MM.1S (cell line): ENCODE data around the gene RPUSD2.

Experiments
- DNase-seq: peaks from one replicate; pipeline ENCODE4 v3.0.0-alpha.2; 2015
- H2AFZ ChIP-seq: fragments of 300-600 bp; sonication (generic); 2 replicates; pipeline ENCODE4 v1.6.0; 2016; ENCODE audit warnings: antibody characterized with exemption, low read length
- H3F3A ChIP-seq: fragments of 300-600 bp; sonication (generic); 2 replicates; pipeline ENCODE4 v1.6.1; 2016; ENCODE audit warnings: mild to moderate bottlenecking, antibody characterized with exemption, low read length, moderate library complexity, mixed read lengths; ENCODE audit not compliant: insufficient read depth
- H3K27ac ChIP-seq: fragments of 300-600 bp; sonication (generic); 2 replicates; pipeline ENCODE4 v1.5.1; 2016; ENCODE audit warnings: mild to moderate bottlenecking, low read length
- H3K27me3 ChIP-seq: fragments of 300-600 bp; sonication (generic); replicated peaks from 2 replicates; pipeline ENCODE4 v1.6.0; 2016; ENCODE audit warnings: low read length; ENCODE audit not compliant: insufficient read depth
- H3K36me3 ChIP-seq: fragments of 300-600 bp; sonication (generic); replicated peaks from 2 replicates; pipeline ENCODE4 v1.6.1; 2016; ENCODE audit warnings: mild to moderate bottlenecking, low read length, mixed read lengths; ENCODE audit not compliant: insufficient read depth
- H3K4me1 ChIP-seq: fragments of 300-600 bp; sonication (generic); 2 replicates; pipeline ENCODE4 v1.6.1; 2016; ENCODE audit warnings: low read length, mixed read lengths
- H3K4me2 ChIP-seq: fragments of 300-600 bp; sonication (generic); 2 replicates; pipeline ENCODE4 v1.6.0; 2016; ENCODE audit warnings: low read depth, low read length
- H3K4me3 ChIP-seq: fragments of 300-600 bp; sonication (generic); 2 replicates; pipeline ENCODE4 v1.5.1; 2016; ENCODE audit warnings: low read length, mixed read lengths
- H3K79me2 ChIP-seq: fragments of 300-600 bp; sonication (generic); 2 replicates; pipeline ENCODE4 v1.6.1; 2016; ENCODE audit warnings: mixed run types, low read length, mixed read lengths
- H3K9ac ChIP-seq: fragments of 300-600 bp; sonication (generic); 2 replicates; pipeline ENCODE4 v1.6.1; 2016; ENCODE audit warnings: low read length, mixed read lengths
- H3K9me2 ChIP-seq: fragments of 300-600 bp; sonication (generic); replicated peaks from 2 replicates; pipeline ENCODE4 v1.6.1; 2016; ENCODE audit warnings: mild to moderate bottlenecking, low read length, mixed read lengths; ENCODE audit not compliant: insufficient read depth
- H3K9me3 ChIP-seq: fragments of 300-600 bp; sonication (generic); replicated peaks from 2 replicates; pipeline ENCODE4 v1.6.1; 2016; ENCODE audit warnings: mild to moderate bottlenecking, low read length, mixed read lengths; ENCODE audit not compliant: insufficient read depth
- H4K20me1 ChIP-seq: fragments of 300-600 bp; sonication (generic); 2 replicates; pipeline ENCODE4 v1.6.1; 2016; ENCODE audit warnings: mild to moderate bottlenecking, low read length, moderate library complexity, mixed read lengths; ENCODE audit not compliant: insufficient read depth
- EZH2 ChIP-seq: fragments of 300-600 bp; sonication (generic); optimal IDR thresholded peaks from 2 replicates; pipeline ENCODE3; 2017; ENCODE audit warnings: low read depth, mild to moderate bottlenecking, antibody characterized with exemption, low read length, mixed read lengths
- EZH2phosphoT487 ChIP-seq: fragments of 300-600 bp; sonication (generic); IDR thresholded peaks from 2 replicates; pipeline ENCODE4 v1.6.1; 2018; ENCODE audit warnings: antibody characterized with exemption, low read length
- TF ChIP-seq, protein P1 (sequence below): fragments of 300-600 bp; sonication (generic); IDR thresholded peaks from 2 replicates; pipeline ENCODE4 v1.5.1; 2016; ENCODE audit warnings: antibody characterized with exemption, low read length, mixed read lengths

RPUSD2 gene

DNA sequence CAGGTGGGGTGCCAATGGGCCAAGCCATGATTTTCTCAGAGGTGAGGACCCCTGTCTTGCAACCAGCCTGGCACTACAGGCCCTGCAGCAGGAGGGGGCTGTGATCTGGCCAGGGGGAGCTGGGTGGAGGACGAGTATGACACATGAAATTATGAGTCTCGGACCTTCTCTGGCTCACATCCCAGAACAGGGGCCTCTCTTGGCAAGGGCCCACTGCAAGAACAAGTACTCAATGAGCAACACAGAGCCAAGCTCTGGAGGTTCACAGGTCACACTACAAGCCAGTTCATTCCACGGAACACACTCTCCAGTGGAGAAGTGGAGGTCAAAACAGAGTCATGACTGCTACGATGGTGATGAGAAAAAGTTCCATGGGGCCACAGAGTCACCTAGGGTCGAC lies 32.6 kb upstream of the RPUSD2 start:
- Histone ChIP-seq H3K27me3 (no peaks in the 10 kb centered on the region), H3K9me3 (no peaks in the 10 kb centered on the region), H3K4me3 (no peak overlapping the region), H3K27ac (no peak overlapping the region), H3K79me2 (peaks cover 13% of the 10 kb centered on the region; the same call in 1 of the 2 replicates), H3K9ac (no peak overlapping the region), H3K36me3 (no peaks in the 10 kb centered on the region; the same call in 1 of the 2 replicates), H3K4me1 (0 out of 2 replicates have a peak, but pooled peaks cover under 1% of the 10 kb centered on the region), H2AFZ (no peak overlapping the region), H4K20me1 (no peaks in the 10 kb centered on the region), H3K9me2 (no peaks in the 10 kb centered on the region), H3F3A (no peaks in the 10 kb centered on the region), H3K4me2 (no peak overlapping the region)
- TF ChIP-seq EZH2phosphoT487 (no peak), EZH2 (no peak)
- TF ChIP-seq, protein P1, sequence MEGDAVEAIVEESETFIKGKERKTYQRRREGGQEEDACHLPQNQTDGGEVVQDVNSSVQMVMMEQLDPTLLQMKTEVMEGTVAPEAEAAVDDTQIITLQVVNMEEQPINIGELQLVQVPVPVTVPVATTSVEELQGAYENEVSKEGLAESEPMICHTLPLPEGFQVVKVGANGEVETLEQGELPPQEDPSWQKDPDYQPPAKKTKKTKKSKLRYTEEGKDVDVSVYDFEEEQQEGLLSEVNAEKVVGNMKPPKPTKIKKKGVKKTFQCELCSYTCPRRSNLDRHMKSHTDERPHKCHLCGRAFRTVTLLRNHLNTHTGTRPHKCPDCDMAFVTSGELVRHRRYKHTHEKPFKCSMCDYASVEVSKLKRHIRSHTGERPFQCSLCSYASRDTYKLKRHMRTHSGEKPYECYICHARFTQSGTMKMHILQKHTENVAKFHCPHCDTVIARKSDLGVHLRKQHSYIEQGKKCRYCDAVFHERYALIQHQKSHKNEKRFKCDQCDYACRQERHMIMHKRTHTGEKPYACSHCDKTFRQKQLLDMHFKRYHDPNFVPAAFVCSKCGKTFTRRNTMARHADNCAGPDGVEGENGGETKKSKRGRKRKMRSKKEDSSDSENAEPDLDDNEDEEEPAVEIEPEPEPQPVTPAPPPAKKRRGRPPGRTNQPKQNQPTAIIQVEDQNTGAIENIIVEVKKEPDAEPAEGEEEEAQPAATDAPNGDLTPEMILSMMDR: no peak
- no peak for DNase-seq

DNA sequence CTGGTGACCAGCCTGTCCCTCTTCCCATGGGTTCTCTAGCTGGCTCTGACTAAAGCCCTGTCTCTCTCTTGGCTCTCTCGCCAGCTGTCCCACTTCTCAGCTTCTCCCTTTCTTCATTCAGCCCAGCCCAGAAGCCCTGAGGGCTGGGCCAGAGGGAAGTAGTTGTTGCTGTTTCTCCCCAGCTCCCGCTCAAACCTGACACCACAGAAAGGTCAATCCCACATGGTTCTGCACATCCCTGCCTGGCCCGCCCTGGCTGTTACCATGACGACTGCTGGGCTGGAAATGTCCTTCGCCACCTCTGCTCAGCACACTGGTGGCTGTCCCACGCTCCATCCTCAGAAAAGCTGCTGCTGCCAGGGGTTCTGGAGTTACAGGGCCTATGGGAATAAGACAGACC lies 30.1 kb upstream of the RPUSD2 start:
- Histone ChIP-seq H3K79me2 (peaks cover 22% of the 10 kb centered on the region), H3K4me2 (no peak overlapping the region), H2AFZ (no peak overlapping the region), H3K9me2 (no peaks in the 10 kb centered on the region), H4K20me1 (no peaks in the 10 kb centered on the region), H3K9me3 (no peaks in the 10 kb centered on the region), H3K4me1 (peaks cover 24% of the 10 kb centered on the region), H3F3A (peaks cover 19% of the 10 kb centered on the region), H3K27me3 (no peaks in the 10 kb centered on the region), H3K4me3 (no peak overlapping the region), H3K9ac (no peak overlapping the region), H3K27ac (no peak overlapping the region), H3K36me3 (no peaks in the 10 kb centered on the region; the same call in 1 of the 2 replicates)
- DNase-seq: no peak
- TF ChIP-seq EZH2phosphoT487 (no peak), EZH2 (no peak)
- TF ChIP-seq, protein P1: no peak

DNA sequence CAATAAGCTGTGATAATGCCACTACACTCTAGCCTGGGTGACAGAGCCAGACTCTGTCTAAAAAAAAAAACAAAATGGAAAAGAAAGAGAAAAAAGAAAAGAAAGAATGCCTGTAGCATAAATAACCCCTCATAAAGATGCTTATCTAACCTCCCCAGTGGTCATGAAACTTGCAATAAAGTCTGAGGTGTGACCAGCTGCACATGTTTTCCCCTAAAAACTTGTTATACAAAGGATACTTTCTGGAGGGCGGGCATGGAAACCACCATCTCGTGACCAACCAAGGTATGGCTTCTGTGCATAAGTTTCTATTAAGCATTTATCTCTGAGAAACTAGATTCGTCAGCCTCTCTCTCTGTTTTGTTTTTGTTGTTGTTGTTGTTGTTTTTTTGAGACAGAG lies 26.0 kb upstream of the RPUSD2 start:
- peaks cover 63% of the 10 kb centered on the region for H3K4me1 ChIP-seq
- peak overlapping the region; percentile 91 for H3K27ac ChIP-seq
- no peaks in the 10 kb centered on the region for H3K9me2 ChIP-seq
- peak overlapping the region; percentile 49; the same call in 1 of the 2 replicates for H3K4me2 ChIP-seq
- H3K9ac ChIP-seq: peak overlapping the region; percentile 25; the same call in 1 of the 2 replicates
- H3K79me2 ChIP-seq: peaks cover 35% of the 10 kb centered on the region
- no peak overlapping the region for H2AFZ ChIP-seq
- no peaks in the 10 kb centered on the region for H3K9me3 ChIP-seq
- no peaks in the 10 kb centered on the region for H3K36me3 ChIP-seq
- peak; percentile 80 for DNase-seq
- no peaks in the 10 kb centered on the region for H3K27me3 ChIP-seq
- H4K20me1 ChIP-seq: no peaks in the 10 kb centered on the region
- H3K4me3 ChIP-seq: no peak overlapping the region
- H3F3A ChIP-seq: peaks cover 57% of the 10 kb centered on the region
- TF ChIP-seq, protein P1: no peak
- no peak for TF ChIP-seq EZH2
- no peak for TF ChIP-seq EZH2phosphoT487
